BE2C (cell line): ENCODE data around the gene CCDC33.

Source experiments
- DNase-seq: peaks from one replicate; pipeline ENCODE4 v3.0.0-alpha.2; 2020
- H3K27me3 ChIP-seq: fragments of 250-450 bp; sonication (Bioruptor Pico); 2 replicates; pipeline ENCODE4 v1.5.1; 2020; ENCODE audit warnings: mild to moderate bottlenecking
- H3K36me3 ChIP-seq: fragments of 250-450 bp; sonication (Bioruptor Pico); 2 replicates; pipeline ENCODE4 v1.5.1; 2020; ENCODE audit warnings: mild to moderate bottlenecking
- H3K4me1 ChIP-seq: fragments of 250-450 bp; sonication (Bioruptor Pico); 2 replicates; pipeline ENCODE4 v1.5.1; 2020
- H3K4me3 ChIP-seq: 2 replicates; pipeline ENCODE4 v1.5.1; 2011; ENCODE audit warnings: low read depth, low read length
- H3K9me3 ChIP-seq: fragments of 250-450 bp; sonication (Bioruptor Pico); 2 replicates; pipeline ENCODE4 v1.5.1; 2020
- TF ChIP-seq, protein P1 (sequence below): IDR thresholded peaks from 2 replicates; pipeline ENCODE4 v1.5.1; 2012; ENCODE audit warnings: mild to moderate bottlenecking, low read depth, low read length

Gene CCDC33

DNA sequence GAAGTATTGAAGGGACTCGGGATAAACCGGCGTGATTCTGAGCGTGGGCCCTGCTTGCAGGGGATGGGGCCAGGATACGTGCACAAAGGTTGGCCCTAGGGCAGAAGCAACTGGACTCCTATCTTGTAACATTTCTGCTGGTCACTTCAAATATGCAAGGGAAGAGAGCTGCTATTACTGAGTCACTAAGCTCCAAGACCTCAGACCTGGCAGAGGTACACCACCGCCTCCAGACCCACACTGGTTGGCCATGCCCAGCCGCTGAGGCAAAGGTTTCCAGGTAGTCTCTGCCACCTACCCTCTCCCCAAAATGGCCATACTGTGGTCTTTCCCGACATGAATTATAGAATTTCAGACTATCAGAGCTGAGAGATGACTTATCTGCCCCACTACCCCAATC lies 20.2 kb upstream of the CCDC33 start:
- H3K27me3 ChIP-seq: no peaks in the 10 kb centered on the region

DNA sequence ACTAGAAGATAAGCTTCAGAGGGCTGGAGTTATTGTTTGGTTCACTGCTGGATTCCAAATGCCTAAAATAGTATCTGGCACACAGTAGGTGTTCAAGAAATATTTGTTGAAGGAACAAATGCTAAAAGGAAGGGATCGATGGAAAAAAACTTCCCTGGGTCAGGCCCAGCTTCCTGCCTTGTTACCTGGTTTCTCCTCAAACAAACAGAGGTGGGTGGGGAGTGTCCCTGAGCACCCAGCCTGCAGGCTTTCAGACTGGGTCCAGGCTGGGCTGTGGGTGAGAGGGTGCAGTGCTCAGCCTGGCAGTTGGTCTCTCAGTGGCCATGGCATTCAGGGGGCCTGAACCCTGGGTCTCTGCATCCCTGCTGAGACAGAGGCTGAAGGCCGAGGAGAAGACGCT lies 19.2 kb upstream of the CCDC33 start:
- TF ChIP-seq, protein P1, sequence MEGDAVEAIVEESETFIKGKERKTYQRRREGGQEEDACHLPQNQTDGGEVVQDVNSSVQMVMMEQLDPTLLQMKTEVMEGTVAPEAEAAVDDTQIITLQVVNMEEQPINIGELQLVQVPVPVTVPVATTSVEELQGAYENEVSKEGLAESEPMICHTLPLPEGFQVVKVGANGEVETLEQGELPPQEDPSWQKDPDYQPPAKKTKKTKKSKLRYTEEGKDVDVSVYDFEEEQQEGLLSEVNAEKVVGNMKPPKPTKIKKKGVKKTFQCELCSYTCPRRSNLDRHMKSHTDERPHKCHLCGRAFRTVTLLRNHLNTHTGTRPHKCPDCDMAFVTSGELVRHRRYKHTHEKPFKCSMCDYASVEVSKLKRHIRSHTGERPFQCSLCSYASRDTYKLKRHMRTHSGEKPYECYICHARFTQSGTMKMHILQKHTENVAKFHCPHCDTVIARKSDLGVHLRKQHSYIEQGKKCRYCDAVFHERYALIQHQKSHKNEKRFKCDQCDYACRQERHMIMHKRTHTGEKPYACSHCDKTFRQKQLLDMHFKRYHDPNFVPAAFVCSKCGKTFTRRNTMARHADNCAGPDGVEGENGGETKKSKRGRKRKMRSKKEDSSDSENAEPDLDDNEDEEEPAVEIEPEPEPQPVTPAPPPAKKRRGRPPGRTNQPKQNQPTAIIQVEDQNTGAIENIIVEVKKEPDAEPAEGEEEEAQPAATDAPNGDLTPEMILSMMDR: no peak
- Histone ChIP-seq H3K4me1 (peaks cover 16% of the 10 kb centered on the region), H3K27me3 (no peaks in the 10 kb centered on the region)

More for the DNA sequence above, 20.2 kb upstream of the CCDC33 start:
- no peak for DNase-seq
- H3K4me1 ChIP-seq: peaks cover 9% of the 10 kb centered on the region
- no peak overlapping the region for H3K4me3 ChIP-seq
- H3K36me3 ChIP-seq: peaks cover 49% of the 10 kb centered on the region
- TF ChIP-seq, protein P1: no peak
- H3K9me3 ChIP-seq: no peaks in the 10 kb centered on the region

DNA sequence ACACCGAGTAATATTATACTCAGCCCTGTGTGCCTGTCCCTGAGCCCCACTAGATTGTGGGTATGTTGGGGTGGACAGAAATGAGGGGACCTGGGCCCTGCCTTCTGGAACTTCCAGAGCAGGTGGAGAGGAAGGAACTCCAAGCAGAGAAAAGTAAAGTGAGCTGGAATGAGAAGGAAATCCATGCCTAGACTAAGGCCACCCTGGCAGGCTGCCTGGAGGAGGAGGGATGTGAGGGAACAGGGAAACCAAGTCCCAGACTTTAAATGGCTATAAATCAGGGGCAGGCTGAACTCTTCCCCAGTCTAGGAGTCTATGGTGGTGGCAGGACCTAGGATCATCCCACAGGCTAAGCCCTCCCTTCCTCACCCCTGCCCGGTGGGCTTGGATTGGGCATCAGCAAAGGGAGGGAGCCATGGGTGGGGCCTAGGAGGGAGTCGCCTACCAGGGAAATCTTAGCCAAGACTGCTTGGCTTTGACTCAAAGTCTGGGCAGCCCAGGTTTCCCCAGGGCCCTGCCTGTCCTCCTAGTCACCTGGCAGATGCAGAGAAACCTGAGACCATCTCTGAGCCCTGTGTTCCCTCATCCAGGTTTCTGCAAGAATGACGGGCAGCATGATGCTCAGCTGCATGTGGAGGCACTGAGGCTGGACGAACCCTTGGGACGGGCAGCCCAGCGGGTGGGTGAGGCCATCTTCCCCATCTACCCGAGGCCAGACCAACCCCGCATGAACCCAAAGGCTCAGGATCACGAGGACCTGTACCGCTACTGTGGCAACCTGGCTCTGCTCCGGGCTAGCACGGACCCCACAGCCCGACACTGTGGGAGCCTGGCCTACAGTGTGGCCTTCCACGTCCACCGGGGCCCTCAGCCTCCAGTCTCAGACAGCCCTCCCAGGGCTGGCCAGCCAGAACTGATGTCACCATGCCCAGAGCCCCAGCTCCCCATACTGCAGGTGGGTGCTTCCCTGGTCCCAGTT lies 17.9 kb upstream of the CCDC33 start:
- H3K4me1 ChIP-seq: peaks cover 24% of the 10 kb centered on the region
- peaks cover 30% of the 10 kb centered on the region for H3K36me3 ChIP-seq
- DNase-seq: no peak
- no peaks in the 10 kb centered on the region for H3K27me3 ChIP-seq
- TF ChIP-seq, protein P1: no peak
- no peak overlapping the region for H3K4me3 ChIP-seq
- H3K9me3 ChIP-seq: no peaks in the 10 kb centered on the region

More for the DNA sequence above, 19.2 kb upstream of the CCDC33 start:
- Histone ChIP-seq H3K36me3 (peaks cover 41% of the 10 kb centered on the region), H3K9me3 (no peaks in the 10 kb centered on the region), H3K4me3 (no peak overlapping the region)
- no peak for DNase-seq

DNA sequence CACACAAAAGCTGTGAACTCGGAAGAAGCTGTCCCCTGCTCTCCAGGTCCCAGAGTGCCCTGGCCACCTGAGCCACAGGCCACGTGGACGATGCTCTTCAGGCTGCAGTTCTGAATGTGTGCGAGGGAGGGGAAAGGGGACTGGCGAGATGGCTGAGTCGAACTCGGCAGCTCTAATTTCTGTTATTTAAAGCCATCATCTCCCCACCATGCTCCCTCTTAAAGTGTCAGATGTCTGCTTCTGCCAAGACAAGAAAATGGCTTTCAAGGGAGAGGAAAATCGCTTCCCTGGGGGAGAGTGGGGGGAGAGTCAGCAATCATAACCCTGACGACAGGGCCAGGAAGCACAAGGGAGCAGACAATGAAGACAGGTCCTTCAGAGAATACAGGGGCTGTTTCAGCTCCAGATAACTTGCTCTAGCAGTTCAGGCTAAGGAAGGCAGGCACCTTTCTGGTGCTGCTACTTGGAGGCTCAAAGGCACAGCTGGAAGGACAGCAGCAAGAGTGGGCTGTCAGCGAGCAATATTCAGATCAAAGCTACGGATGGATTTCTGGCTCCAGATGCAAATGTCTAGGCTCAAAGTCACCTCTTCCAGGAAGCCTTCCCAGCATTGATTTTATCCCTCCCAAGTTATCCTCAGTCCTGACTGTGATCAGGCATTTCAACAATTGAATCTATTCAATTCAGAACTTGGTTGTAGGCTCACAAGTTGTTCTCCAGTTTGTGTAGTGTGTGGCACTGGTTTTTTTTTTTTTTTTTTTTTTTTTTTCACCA lies 15.5 kb upstream of the CCDC33 start:
- Histone ChIP-seq H3K9me3 (no peaks in the 10 kb centered on the region), H3K4me3 (no peak overlapping the region), H3K4me1 (peaks cover 44% of the 10 kb centered on the region), H3K27me3 (no peaks in the 10 kb centered on the region), H3K36me3 (peaks cover 17% of the 10 kb centered on the region)
- TF ChIP-seq, protein P1: no peak
- no peak for DNase-seq

DNA sequence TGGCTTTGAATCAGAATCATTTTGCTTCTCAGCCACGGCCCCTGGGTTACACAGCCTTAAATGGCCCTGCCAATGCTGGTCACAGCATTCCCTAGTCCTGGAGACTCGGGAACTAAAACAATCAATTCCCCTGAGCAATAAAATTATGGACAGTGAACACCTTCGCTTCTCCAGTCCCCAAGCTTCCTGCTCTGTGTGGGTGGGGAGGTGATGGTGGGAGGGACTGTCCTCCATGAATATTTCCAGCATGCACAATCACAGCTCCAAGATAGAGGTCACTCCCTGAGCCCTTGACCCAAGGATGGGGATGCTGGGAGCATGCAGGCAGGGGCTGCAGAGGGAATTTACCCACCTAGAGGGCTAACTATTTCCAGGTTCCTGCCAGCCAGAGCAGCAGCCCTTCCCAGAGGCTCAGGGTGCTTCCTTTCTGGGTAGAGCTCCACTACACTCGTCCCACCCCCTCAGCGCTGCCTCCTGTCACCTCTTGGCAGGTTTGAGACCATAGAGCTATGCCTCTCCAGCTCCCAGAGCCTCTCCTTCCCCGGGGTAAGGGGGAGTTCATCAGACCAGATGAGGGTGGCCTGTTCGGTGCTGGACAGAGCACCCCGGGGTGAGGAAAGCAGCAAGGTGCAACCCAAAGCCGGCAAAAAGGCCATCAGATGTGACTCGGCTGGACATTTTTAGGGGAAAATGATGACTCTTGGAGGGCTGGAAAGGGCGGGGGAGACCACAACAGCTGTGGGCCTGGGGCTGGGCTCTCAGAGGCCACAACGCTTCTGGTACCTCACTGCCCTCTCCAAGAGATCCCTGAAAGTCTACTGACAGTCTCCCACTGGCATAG lies 14.5 kb upstream of the CCDC33 start:
- H3K4me3 ChIP-seq: no peak overlapping the region
- no peak for DNase-seq
- TF ChIP-seq, protein P1: no peak
- H3K9me3 ChIP-seq: no peaks in the 10 kb centered on the region
- peaks cover 17% of the 10 kb centered on the region for H3K36me3 ChIP-seq
- peaks cover 52% of the 10 kb centered on the region for H3K4me1 ChIP-seq
- no peaks in the 10 kb centered on the region for H3K27me3 ChIP-seq
